K562 (cell line): ENCODE measurements around the gene HMOX1. TPM values are rescaled to one million over a fixed set of nuclear protein-coding genes. Genes with fewer than 3 reads are reported as not detected.

Experiments
- ATAC-seq: fragments of 200-7000 bp; cut with Tn5 transposase; 3 replicates; pipeline ENCODE4 v1.9.1; 2020; ENCODE audit warnings: moderate library complexity
- BruUV-seq: library from RNA; stranded (reverse); fragments of 400-500 nt; replicated peaks from 2 replicates; lab custom pipeline; 2021; lab: Mats Ljungman, UMichigan
- CTCF ChIA-PET: fragments of 300-600 bp; formaldehyde crosslinking; extraction: SDS; loops from one replicate; lab custom pipeline; 2021; ENCODE audit warnings: low intra/inter-chr PET ratio; lab: Yijun Ruan, JAX
- POLR2A ChIA-PET: fragments of 300-600, 350-650 bp; sonication (Branson Sonifier 250); formaldehyde crosslinking; extraction: SDS; loops from one replicate; lab custom pipeline; 2021; ENCODE audit warnings: antibody characterized with exemption, inconsistent platforms; lab: Yijun Ruan, JAX
- DNase-seq, 4 experiments: peaks; one replicate each; pipeline versions ENCODE4 v3.0.0 to v3.0.0-alpha.2; 2011 to 2018; ENCODE audit warnings: low spot score in 3 of 4, mixed read lengths in 3 of 4; ENCODE audit errors: extremely low read depth in 1 of 4
- FAIRE-seq: peaks from 2 replicates; lab custom pipeline; 2011; peaks lifted over from hg19 to GRCh38; lab: Jason Lieb, UNC
- H2AFZ ChIP-seq: 2 replicates; pipeline ENCODE4 v1.6.0; 2011; ENCODE audit warnings: low read depth, low read length, control low read depth, inconsistent platforms
- H3K27ac ChIP-seq: fragments of 200-600 bp; 3 replicates; pipeline ENCODE4 v1.8.0; 2011; ENCODE audit warnings: low read depth, mild to moderate bottlenecking, control low read depth, inconsistent platforms, low read length, moderate library complexity, mixed read lengths; ENCODE audit errors: extremely low read depth
- H3K27me3 ChIP-seq, 2 experiments: fragments of 300-600 bp in 1 of 2; 2 replicates in 1 of 2; 3 replicates in 1 of 2; pipeline versions ENCODE4 v1.6.0 to v1.8.0; 2011; ENCODE audit warnings: inconsistent platforms in 2 of 2, low read length in 2 of 2, mild to moderate bottlenecking in 1 of 2, mixed read lengths in 1 of 2, moderate library complexity in 1 of 2; ENCODE audit not compliant: control insufficient read depth in 2 of 2, insufficient read depth in 2 of 2
- H3K36me3 ChIP-seq: fragments of 300-600 bp; 3 replicates; pipeline ENCODE4 v1.8.0; 2011; ENCODE audit warnings: mild to moderate bottlenecking, low read length, inconsistent platforms; ENCODE audit not compliant: control insufficient read depth, insufficient read depth
- H3K4me1 ChIP-seq, 2 experiments: fragments of 200-600 bp in 1 of 2; replicated peaks in 1 of 2; 2 replicates in 1 of 2; 3 replicates in 1 of 2; pipeline versions ENCODE4 v1.5.1 to v1.8.0; 2011; ENCODE audit warnings: inconsistent platforms in 2 of 2, low read length in 2 of 2, mild to moderate bottlenecking in 1 of 2, mixed read lengths in 1 of 2, moderate library complexity in 1 of 2; ENCODE audit not compliant: control insufficient read depth in 2 of 2, insufficient read depth in 2 of 2
- H3K4me2 ChIP-seq: 2 replicates; pipeline ENCODE4 v1.6.1; 2011; ENCODE audit warnings: low read length, control low read depth, inconsistent platforms, mixed read lengths; ENCODE audit not compliant: insufficient read depth
- H3K4me3 ChIP-seq: fragments of 200-600 bp; sonication (generic), shearing (Covaris generic); 2 replicates; pipeline ENCODE4 v1.5.1; 2016; ENCODE audit warnings: control low read depth, inconsistent platforms
- H3K79me2 ChIP-seq: fragments of 200-600 bp; 3 replicates; pipeline ENCODE4 v1.8.0; 2011; ENCODE audit warnings: low read length, inconsistent platforms; ENCODE audit not compliant: control insufficient read depth, insufficient read depth
- H3K9ac ChIP-seq, 2 experiments: 2 replicates each; pipeline versions ENCODE4 v1.6.0 to v1.6.1; 2011; ENCODE audit warnings: low read depth in 2 of 2, low read length in 2 of 2, control low read depth in 1 of 2, inconsistent platforms in 1 of 2, mild to moderate bottlenecking in 1 of 2, mixed read lengths in 1 of 2; ENCODE audit not compliant: insufficient read depth in 1 of 2
- H3K9me1 ChIP-seq: one replicate; pipeline ENCODE4 v1.6.0; 2011; ENCODE audit warnings: inconsistent platforms, mild to moderate bottlenecking, low read length, moderate library complexity; ENCODE audit not compliant: control insufficient read depth, insufficient read depth
- H3K9me3 ChIP-seq: replicated peaks from 2 replicates; pipeline ENCODE4 v1.5.1; 2011; ENCODE audit warnings: low read depth, low read length, inconsistent platforms; ENCODE audit not compliant: control insufficient read depth, insufficient read depth
- H4K20me1 ChIP-seq: replicated peaks from 2 replicates; pipeline ENCODE4 v1.6.1; 2011; ENCODE audit warnings: low read length, inconsistent platforms, mixed read lengths; ENCODE audit not compliant: control insufficient read depth, insufficient read depth
- E2F5 ChIP-seq: sonication (generic); formaldehyde crosslinking; IDR thresholded peaks from 2 replicates; pipeline ENCODE4 v1.8.0; 2022; ENCODE audit warnings: mild to moderate bottlenecking, missing genetic modification reagents
- HDAC2 ChIP-seq: fragments of 450-650 bp; IDR thresholded peaks from 2 replicates; pipeline ENCODE4 v1.6.1; 2016; ENCODE audit warnings: mild to moderate bottlenecking
- KAT7 ChIP-seq: sonication (generic); formaldehyde crosslinking; IDR thresholded peaks from 2 replicates; pipeline ENCODE4 v1.8.0; 2022; ENCODE audit warnings: missing genetic modification reagents, mild to moderate bottlenecking, borderline replicate concordance
- MTF1 ChIP-seq: fragments of 250-450 bp; sonication (Bioruptor Pico); IDR thresholded peaks from 2 replicates; pipeline ENCODE4 v1.9.0; 2021; ENCODE audit warnings: moderate library complexity, mild to moderate bottlenecking, inconsistent platforms, borderline replicate concordance
- ZNF124 ChIP-seq: sonication (generic); formaldehyde crosslinking; IDR thresholded peaks from 2 replicates; pipeline ENCODE4 v1.8.1; 2022; ENCODE audit warnings: missing genetic modification reagents
- ZNF274 ChIP-seq: IDR thresholded peaks from 2 replicates; pipeline ENCODE4 v1.6.1; 2011; ENCODE audit warnings: low read depth, mild to moderate bottlenecking, low read length, moderate library complexity, borderline replicate concordance
- WGBS: fragments of 100-300 bp; shearing (Covaris generic); methylation state at CpG from one replicate; pipeline ENCODE4 v1.1.6; 2016; ENCODE audit warnings: low coverage, mixed read lengths; ENCODE audit not compliant: insufficient coverage; ENCODE audit errors: missing lambda C conversion rate; 5-methylcytosine and 5-hydroxymethylcytosine counted together
- in situ Hi-C: fragments of 300-500 bp; cut with MboI; formaldehyde crosslinking; loops from 4 replicates; pipeline ENCODE4 v1.15.0; 2018; ENCODE audit warnings: inconsistent platforms, mixed read lengths
- intact Hi-C: fragments of 100-400 bp; cut with micrococcal nuclease; formaldehyde crosslinking; loops from 2 replicates; pipeline ENCODE4 v1.14.2; 2022
- polyA plus RNA-seq, 8 experiments: library from polyadenylated mRNA; depleted of rRNA in 4 of 8; stranded (reverse) in 5 of 8; unstranded in 3 of 8; fragments of >200 nt; fragmentation: Nextera tagmentation in 2 of 8; fragmentation: Illumina TruSeq in 1 of 8; extraction: Ambion mirVana in 2 of 8; extraction: Trizol in 1 of 8; gene quantifications; 2 replicates each; pipeline versions ENCODE4 v1.2.1 to v1.2.3, GENCODE V29; 2011 to 2014; ENCODE audit warnings: inconsistent platforms in 1 of 8, missing spikeins in 1 of 8
- total RNA-seq, 7 experiments: library from RNA; depleted of rRNA in 6 of 7; stranded (reverse); fragments of >200 nt in 6 of 7; fragmentation: Illumina TruSeq in 2 of 7; extraction: Trizol in 2 of 7; gene quantifications; 2 replicates each; pipeline versions ENCODE4 v1.2.1 to v1.2.3, GENCODE V29; 2011 to 2021; ENCODE audit warnings: low replicate concordance in 1 of 7
- TF ChIP-seq, protein P1 (sequence below), 2 experiments: IDR thresholded peaks; 2 replicates each; pipeline ENCODE4 v1.6.1; 2011; ENCODE audit warnings: borderline replicate concordance in 1 of 2, control low read depth in 1 of 2, low read depth in 1 of 2, low read length in 1 of 2, mild to moderate bottlenecking in 1 of 2, mixed read lengths in 1 of 2, moderate library complexity in 1 of 2; ENCODE audit not compliant: insufficient read depth in 1 of 2, insufficient read length in 1 of 2, poor library complexity in 1 of 2, severe bottlenecking in 1 of 2; ENCODE audit errors: extremely low read depth in 1 of 2

HMOX1 gene
- total and polyA plus RNA-seq, 9 of the 15 experiments (the other 6 are each of a cell fraction or from before 2014, with no cell fraction given): not detected

DNA sequence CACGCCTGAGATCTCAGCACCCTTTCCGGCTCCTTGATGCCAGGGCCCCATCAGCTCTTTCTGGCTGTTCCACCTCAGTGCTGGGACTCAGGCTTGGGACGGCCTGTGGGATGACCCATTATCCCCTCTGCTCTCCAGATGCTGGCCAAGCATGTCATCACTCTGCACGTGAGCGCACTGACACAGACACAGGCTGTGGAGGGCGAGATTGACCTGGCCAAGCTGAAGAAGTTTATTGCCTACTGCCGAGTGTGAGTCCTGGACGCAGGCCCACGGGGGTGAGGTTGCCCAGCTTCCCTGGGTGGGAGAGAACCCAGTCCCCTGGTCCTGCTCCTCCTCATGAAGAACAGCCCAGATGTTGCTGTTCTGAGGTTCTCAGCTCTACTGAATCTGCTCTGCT is 36.7 kb downstream of the HMOX1 start:
- Histone ChIP-seq H3K4me2 (no peak overlapping the region), H3K4me1 (no peaks in the 10 kb centered on the region), H3K36me3 (peaks cover 92% of the 10 kb centered on the region; the same call in 2 of the 3 replicates), H3K79me2 (no peaks in the 10 kb centered on the region), H4K20me1 (no peaks in the 10 kb centered on the region; the same call in 1 of the 2 replicates), H3K27ac (no peak overlapping the region), H3K9me3 (no peaks in the 10 kb centered on the region), H3K9me1 (no peaks in the 10 kb centered on the region), H3K9ac (0 out of 4 replicates have a peak overlapping the region, but pooled peaks of 1 of the 2 experiments have one; percentile 10), H3K4me3 (no peak overlapping the region), H3K27me3 (no peaks in the 10 kb centered on the region), H2AFZ (no peak overlapping the region)
- DNase-seq (no peak), ATAC-seq (no peak), FAIRE-seq (no peak)
- TF ChIP-seq MTF1 (CRISPR knock-in tag) (no peak), ZNF274 (no peak), E2F5 (CRISPR knock-in tag) (no peak), KAT7 (CRISPR knock-in tag) (no peak), HDAC2 (no peak), ZNF124 (CRISPR knock-in tag) (no peak)
- TF ChIP-seq, protein P1, sequence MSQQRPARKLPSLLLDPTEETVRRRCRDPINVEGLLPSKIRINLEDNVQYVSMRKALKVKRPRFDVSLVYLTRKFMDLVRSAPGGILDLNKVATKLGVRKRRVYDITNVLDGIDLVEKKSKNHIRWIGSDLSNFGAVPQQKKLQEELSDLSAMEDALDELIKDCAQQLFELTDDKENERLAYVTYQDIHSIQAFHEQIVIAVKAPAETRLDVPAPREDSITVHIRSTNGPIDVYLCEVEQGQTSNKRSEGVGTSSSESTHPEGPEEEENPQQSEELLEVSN (IDR thresholded peaks at IDR 0.05; ENCODE audit: borderline replicate concordance in 1 of 2, extremely low read depth in 1 of 2, insufficient read depth in 1 of 2, insufficient read length in 1 of 2, low read depth in 1 of 2, low read length in 1 of 2, poor library complexity in 1 of 2, severe bottlenecking in 1 of 2): no peak
- in situ Hi-C loops: no loop called here
- BruUV-seq: no TSS peak
- POLR2A ChIA-PET: interaction anchor here (0.6 to 2.8 kb wide), 4 partner anchors 9 to 21 kb away, joined by 3 to 11 read pairs (median 4); no protein-coding TSS in a partner anchor
- intact Hi-C loops: no loop called here
- WGBS: 96% methylated on average over 4 of the region's 9 CpGs
- CTCF ChIA-PET: no interaction called here
